Esophagus squamous epithelium (tissue), 5 donors: Measurements from ENCODE around the gene DHPS. TPM values are rescaled to one million over a fixed set of nuclear protein-coding genes. Genes with fewer than 3 reads are reported as not detected.

ENCODE experiments used
- DNase-seq: peaks from one replicate; lab custom pipeline; 2025; lab: John Stamatoyannopoulos, UW
- H3K27ac ChIP-seq, 4 donors: fragments of 200-600 bp; sonication (generic); one replicate each; pipeline ENCODE4 v1.5.1; 2016 to 2019; ENCODE audit warnings: mild to moderate bottlenecking in 1 of 4
- H3K27me3 ChIP-seq, 4 donors: fragments of 200-600 bp; sonication (generic); 1 replicate in 3 of 4; 2 replicates in 1 of 4; pipeline versions ENCODE4 v1.5.1 to v1.6.0; 2017 to 2021; ENCODE audit warnings: antibody characterized with exemption in 1 of 4
- H3K36me3 ChIP-seq, 3 donors: fragments of 200-600 bp; sonication (generic); one replicate each; pipeline ENCODE4 v1.5.1; 2016 to 2019
- H3K4me1 ChIP-seq, 3 donors: fragments of 200-600 bp; sonication (generic); one replicate each; pipeline ENCODE4 v1.5.1; 2017 to 2019
- H3K4me3 ChIP-seq, 4 donors: fragments of 200-600 bp; sonication (generic); 1 replicate in 3 of 4; 2 replicates in 1 of 4; pipeline ENCODE4 v1.5.1; 2016 to 2019; ENCODE audit warnings: mild to moderate bottlenecking in 2 of 4, moderate library complexity in 1 of 4
- H3K9me3 ChIP-seq, 3 donors: fragments of 200-600 bp; sonication (generic); one replicate each; pipeline ENCODE4 v1.5.1; 2016 to 2019
- CTCF ChIP-seq, 6 experiments: fragments of 450-650 bp in 4 of 6; fragments of 200-600 bp in 2 of 6; sonication (generic) in 2 of 6; IDR thresholded peaks; one replicate each; pipeline ENCODE4 v1.5.1; 2016 to 2019; ENCODE audit warnings: antibody characterized with exemption in 6 of 6, mild to moderate bottlenecking in 4 of 6, moderate library complexity in 4 of 6
- POLR2A ChIP-seq, 4 donors: fragments of 450-650 bp; IDR thresholded peaks; one replicate each; pipeline ENCODE4 v1.6.1; 2017; ENCODE audit warnings: antibody characterized with exemption in 4 of 4, mild to moderate bottlenecking in 4 of 4, moderate library complexity in 3 of 4
- WGBS, 2 donors: methylation state at CpG; one replicate each; pipeline ENCODE4 v1.1.5; 2018; 5-methylcytosine and 5-hydroxymethylcytosine counted together
- intact Hi-C: fragments of 100-400 bp; cut with DNase I; formaldehyde crosslinking; loops from one replicate; pipeline ENCODE4 v1.15.0; 2022
- total RNA-seq, 4 donors: library from RNA; depleted of rRNA; stranded (reverse); fragments of >200 nt; gene quantifications; one replicate each; pipeline ENCODE4 v1.1.0, GENCODE V29; 2016
- donor health status: DM: yes; HTN: yes; CAD: no.

DHPS gene
- total RNA-seq, 4 donors from 2014 or later = 45.3 to 93.5 (median 51.5) TPM

DNA sequence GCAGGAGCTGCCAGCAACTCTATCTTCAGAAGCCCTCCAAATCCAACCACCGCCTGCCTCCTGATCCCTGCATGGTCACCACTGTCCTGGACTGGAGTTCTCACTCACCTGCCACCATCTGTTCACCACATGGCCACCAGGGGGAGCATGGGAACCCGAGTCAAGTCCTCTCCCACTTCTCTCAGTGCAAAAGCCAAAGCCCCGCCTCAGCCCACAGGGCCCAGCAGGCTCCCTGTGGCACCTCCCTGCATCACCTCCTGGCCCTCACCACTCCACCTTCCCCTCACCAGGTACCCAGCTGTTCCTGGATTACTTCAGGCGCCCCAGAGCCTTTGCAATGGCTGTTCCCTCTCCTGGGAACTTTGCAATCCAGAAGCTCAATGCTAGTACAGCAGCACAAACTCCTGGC lies 5.3 kb downstream of the DHPS start:
- peak; percentile 63 to 87 (median 79) for TF ChIP-seq CTCF (IDR thresholded peaks at IDR 0.05)
- no peak for TF ChIP-seq POLR2A (IDR thresholded peaks at IDR 0.05)
- Histone ChIP-seq H3K27me3 (no peaks in the 10 kb centered on the region), H3K27ac (no peak overlapping the region), H3K36me3 (peaks cover 40 to 88% (median 62%) of the 10 kb centered on the region in 3 donors), H3K4me1 (peaks cover 0 to 27% (median 18%) of the 10 kb centered on the region in 3 donors), H3K9me3 (no peaks in the 10 kb centered on the region), H3K4me3 (no peak overlapping the region)
- WGBS, 2 donors = 13 to 39% methylated on average over 3 to 4 of the region's 4 CpGs
- intact Hi-C loops = no loop called here
- DNase-seq = no peak

DNA sequence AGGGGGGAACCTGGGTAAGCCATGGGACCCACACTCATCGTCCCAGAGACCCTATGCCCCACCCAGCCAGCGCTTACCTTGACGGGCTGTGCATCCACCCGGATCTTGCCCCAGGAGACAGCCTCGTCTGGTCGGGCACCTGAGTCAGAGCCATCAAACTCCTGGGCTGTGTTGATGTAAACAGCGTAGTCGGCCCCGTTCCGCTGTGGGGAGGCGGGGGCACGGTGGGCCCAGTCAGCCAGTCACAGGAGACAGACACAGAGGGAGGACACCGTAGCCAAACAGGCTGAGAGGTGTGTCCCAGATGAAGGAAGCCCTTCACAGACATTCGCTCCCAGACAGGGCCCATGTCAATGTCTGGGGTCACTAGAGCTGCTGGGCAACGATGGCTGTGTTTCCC lies 5.7 kb downstream of the DHPS start:
- Histone ChIP-seq H3K4me3 (no peak overlapping the region), H3K27me3 (no peaks in the 10 kb centered on the region), H3K9me3 (no peaks in the 10 kb centered on the region), H3K36me3 (peaks cover 40 to 88% (median 62%) of the 10 kb centered on the region in 3 donors), H3K4me1 (peaks cover 0 to 28% (median 18%) of the 10 kb centered on the region in 3 donors), H3K27ac (no peak overlapping the region)
- intact Hi-C loops = no loop called here
- 90% methylated on average over 3 of the region's 15 CpGs; no CpG with 5 or more reads in 1 of the 2 donors for WGBS, 2 donors
- no peak for DNase-seq
- TF ChIP-seq POLR2A (IDR thresholded peaks at IDR 0.05) (no peak), CTCF (IDR thresholded peaks at IDR 0.05) (no peak)

DNA sequence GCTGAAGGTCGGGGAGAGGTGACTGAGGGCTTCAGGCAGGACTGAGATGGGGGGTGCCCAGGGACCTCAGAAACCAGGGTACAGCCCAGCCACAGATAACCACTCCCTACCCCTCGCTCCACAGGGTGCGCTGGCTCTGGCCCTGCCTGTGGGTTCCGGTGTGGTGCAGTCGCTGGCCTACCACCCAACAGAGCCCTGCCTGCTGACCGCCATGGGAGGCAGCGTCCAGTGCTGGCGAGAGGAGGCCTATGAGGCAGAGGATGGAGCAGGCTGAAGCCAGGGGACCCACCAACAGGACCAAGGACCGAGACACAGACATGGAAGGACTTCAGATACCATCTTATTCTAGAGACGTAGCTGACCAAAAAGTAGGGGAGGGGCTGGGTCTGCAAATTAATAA lies 6.3 kb downstream of the DHPS start:
- H3K27me3 ChIP-seq = no peaks in the 10 kb centered on the region
- no peak for DNase-seq
- no peak overlapping the region for H3K27ac ChIP-seq
- no peaks in the 10 kb centered on the region for H3K9me3 ChIP-seq
- no peak for TF ChIP-seq POLR2A (IDR thresholded peaks at IDR 0.05)
- no peak for TF ChIP-seq CTCF (IDR thresholded peaks at IDR 0.05)
- peaks cover 40 to 88% (median 62%) of the 10 kb centered on the region in 3 donors for H3K36me3 ChIP-seq
- H3K4me1 ChIP-seq = peaks cover 5 to 28% (median 18%) of the 10 kb centered on the region in 3 donors
- intact Hi-C loops = no loop called here
- H3K4me3 ChIP-seq = no peak overlapping the region
- 81 to 94% methylated on average over 3 of the region's 10 CpGs for WGBS, 2 donors

- WGBS, 2 donors = 82 to 93% methylated on average over 5 to 10 of the region's 10 CpGs
- H3K27ac ChIP-seq = no peak overlapping the region
- DNase-seq = no peak
Measured at GRCh38 chr19:12672744-12673143, 8.9 kb downstream of the DHPS start.

More at GRCh38 chr19:12672744-12673143, 8.9 kb downstream of the DHPS start:
- intact Hi-C loops = loop anchor here (5.0 kb wide), 1 partner anchor 110 kb away; no protein-coding TSS in a partner anchor
- TF ChIP-seq CTCF (IDR thresholded peaks at IDR 0.05) (no peak), POLR2A (IDR thresholded peaks at IDR 0.05) (no peak)
- H3K4me3 ChIP-seq = no peak overlapping the region
- H3K9me3 ChIP-seq = no peaks in the 10 kb centered on the region
- no peaks in the 10 kb centered on the region for H3K27me3 ChIP-seq
- H3K4me1 ChIP-seq = peaks cover 20 to 37% (median 27%) of the 10 kb centered on the region in 3 donors
- peaks cover 24 to 67% (median 48%) of the 10 kb centered on the region in 3 donors for H3K36me3 ChIP-seq
